ENCODE data around the gene COMMD4. TPM values are rescaled to one million over a fixed set of nuclear protein-coding genes. Genes with fewer than 3 reads are reported as not detected.

Gene COMMD4
- total and polyA plus RNA-seq, 10 of the 15 experiments (the other 5 are each of a cell fraction or from before 2014, with no cell fraction given), result 14.5 to 118 (median 75.3) TPM

- no peak for TF ChIP-seq MTA2 (IDR thresholded peaks at IDR 0.05; ENCODE audit: low read depth)
- no peak for TF ChIP-seq E4F1 (IDR thresholded peaks at IDR 0.05; ENCODE audit: borderline replicate concordance, partially characterized antibody)
Observed at GRCh38 chr15:75360856-75361255, 25.0 kb downstream of the COMMD4 start (continued).

GRCh38 chr15:75361361-75361988 is 25.6 kb downstream of the COMMD4 start:
- BruUV-seq (replicated peaks), result no TSS peak
- DNase-seq (ENCODE audit: low read depth, low spot score) (no peak), ATAC-seq (no peak), FAIRE-seq (no peak)
- CTCF ChIA-PET, result no interaction called here
- no peak for TF ChIP-seq SREBF2 (IDR thresholded peaks at IDR 0.05; ENCODE audit: low read length)
- TF ChIP-seq POLR2A (IDR thresholded peaks at IDR 0.05; ENCODE audit: low read depth, low read length), result peak; percentile 24; the same call in 1 of the 2 replicates
- no peak for TF ChIP-seq POU2F2 (IDR thresholded peaks at IDR 0.05; ENCODE audit: borderline replicate concordance, low read depth, low read length)
- TF ChIP-seq BCL3 (IDR thresholded peaks at IDR 0.05; ENCODE audit: borderline replicate concordance, insufficient read depth, low read depth, low read length, poor library complexity, severe bottlenecking), result no peak
- SMC1A ChIA-PET (ENCODE audit: uncharacterized antibody, unreplicated experiment), result no interaction called here
- H3K4me3 ChIP-seq, result no peak overlapping the region
- no peak overlapping the region for H2AFZ ChIP-seq (ENCODE audit: control insufficient read depth, low read depth, low read length)
- H3K4me1 ChIP-seq (ENCODE audit: control insufficient read depth, insufficient read depth, low read length), result no peaks in the 10 kb centered on the region
- H3K27ac ChIP-seq (ENCODE audit: control insufficient read depth, insufficient read depth), result no peak overlapping the region
- 97% methylated on average over 10 of the region's 10 CpGs for WGBS (ENCODE audit: insufficient coverage, insufficient replicate concordance, low lambda C conversion rate, missing lambda C conversion rate)
- no peak overlapping the region for H3K9ac ChIP-seq (ENCODE audit: control insufficient read depth, insufficient read depth, low read length)
- no peaks in the 10 kb centered on the region for H4K20me1 ChIP-seq (ENCODE audit: control insufficient read depth, insufficient read depth)
- no peaks in the 10 kb centered on the region for H3K79me2 ChIP-seq (ENCODE audit: control insufficient read depth, insufficient read depth, low read length)
- POLR2A ChIA-PET, result no interaction called here
- H3K36me3 ChIP-seq (ENCODE audit: control insufficient read depth in 2 of 2, insufficient read depth in 2 of 2, low read length in 1 of 2), result peaks cover 0 to 8% of the 10 kb centered on the region in 2 experiments; a peak in 3 of 4 replicates
- H3K9me3 ChIP-seq (replicated peaks; ENCODE audit: control insufficient read depth, insufficient read depth, low read length), result no peaks in the 10 kb centered on the region
- no peak overlapping the region for H3K4me2 ChIP-seq (ENCODE audit: control insufficient read depth, insufficient read depth)
- intact Hi-C loops (cut with micrococcal nuclease; ENCODE audit: unreplicated experiment) (no loop called here), in situ Hi-C loops (cut with MboI) (no loop called here)
- RAD21 ChIA-PET (ENCODE audit: unreplicated experiment), result no interaction called here
- no peaks in the 10 kb centered on the region for H3K27me3 ChIP-seq (replicated peaks in 1 of 2; ENCODE audit: control insufficient read depth in 2 of 2, insufficient read depth in 2 of 2, low read length in 1 of 2)

All from GM12878 (cell line).